NK-92 (cell line): Measurements from ENCODE around the gene PALD1.

ENCODE experiments used
- DNase-seq: peaks from one replicate; lab custom pipeline; 2025; ENCODE audit not compliant: unreplicated experiment; lab: John Stamatoyannopoulos, UW

PALD1 gene

GRCh38 chr10:70478191-70479164 lies at the start of gene PALD1:
TSS of gene PALD1 (plus strand) at chr10:70478767. CDS start at chr10:70525952, 47,185 bp downstream.
- DNase-seq = no peak

- no peak for DNase-seq
These were observed 47.8 kb upstream of the PALD1 start for GRCh38 chr10:70430493-70431445.

GRCh38 chr10:70432101-70432500 lies 46.5 kb upstream of the PALD1 start:
- no peak for DNase-seq

- no peak for DNase-seq
These were observed 45.9 kb upstream of the PALD1 start for GRCh38 chr10:70432561-70433263.

- no peak for DNase-seq
These were observed 44.8 kb upstream of the PALD1 start for GRCh38 chr10:70433581-70434280.

- no peak for DNase-seq
These were observed 43.1 kb upstream of the PALD1 start for GRCh38 chr10:70435241-70436085.

- DNase-seq = no peak
These were observed 40.8 kb upstream of the PALD1 start for GRCh38 chr10:70437721-70438120.

- DNase-seq = no peak
These were observed 38.0 kb upstream of the PALD1 start for GRCh38 chr10:70440296-70441160.

- no peak for DNase-seq
These were observed 37.2 kb upstream of the PALD1 start, which contains the start of gene NODAL for GRCh38 chr10:70441161-70441894. TSS of gene NODAL (minus strand) at chr10:70441681. CDS start at chr10:70441667, 14 bp downstream.

- DNase-seq = no peak
These were observed 36.7 kb upstream of the PALD1 start for GRCh38 chr10:70441895-70442309.

- no peak for DNase-seq
These were observed 36.1 kb upstream of the PALD1 start for GRCh38 chr10:70442332-70442988.

GRCh38 chr10:70444744-70445143 lies 33.8 kb upstream of the PALD1 start:
- DNase-seq = no peak

- no peak for DNase-seq
These were observed 32.6 kb upstream of the PALD1 start for GRCh38 chr10:70445718-70446657.

GRCh38 chr10:70448236-70448635 lies 30.3 kb upstream of the PALD1 start:
- no peak for DNase-seq

GRCh38 chr10:70455213-70455630 lies 23.3 kb upstream of the PALD1 start:
- no peak for DNase-seq

GRCh38 chr10:70456164-70456563 lies 22.4 kb upstream of the PALD1 start:
- no peak for DNase-seq
